NOMO-1 treated with dmso at 0.1 percent for 144 hours (cell line): ENCODE measurements around the gene ZNF445.
"Not testable (repeated sequence)": the region's sequence is repeated elsewhere in the genome, so short reads cannot be mapped to it uniquely, and the experiment has no call there.

Experiments
- DNase-seq: peaks from one replicate; lab custom pipeline; 2025; ENCODE audit not compliant: unreplicated experiment; lab: John Stamatoyannopoulos, UW

ZNF445 gene

DNA sequence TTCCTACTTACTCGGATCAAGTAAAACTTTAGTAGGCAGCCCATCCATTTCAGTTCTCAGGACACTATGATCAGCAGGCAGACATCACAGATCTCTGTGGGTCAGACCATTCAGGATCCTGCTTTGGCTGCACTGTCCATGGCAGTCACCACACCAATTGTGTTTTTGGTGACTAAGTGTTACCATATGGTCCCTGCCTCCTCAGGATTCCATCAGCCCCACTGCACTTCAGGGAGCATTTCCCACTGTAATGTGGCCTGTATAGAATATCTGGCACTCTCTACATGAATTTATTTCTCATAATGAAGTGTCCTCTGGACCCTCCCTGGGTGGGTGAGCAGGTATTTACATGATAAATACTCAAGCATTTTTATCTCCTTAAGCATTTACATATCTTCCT, 41.3 kb downstream of the ZNF445 start:
- no peak for DNase-seq

DNA sequence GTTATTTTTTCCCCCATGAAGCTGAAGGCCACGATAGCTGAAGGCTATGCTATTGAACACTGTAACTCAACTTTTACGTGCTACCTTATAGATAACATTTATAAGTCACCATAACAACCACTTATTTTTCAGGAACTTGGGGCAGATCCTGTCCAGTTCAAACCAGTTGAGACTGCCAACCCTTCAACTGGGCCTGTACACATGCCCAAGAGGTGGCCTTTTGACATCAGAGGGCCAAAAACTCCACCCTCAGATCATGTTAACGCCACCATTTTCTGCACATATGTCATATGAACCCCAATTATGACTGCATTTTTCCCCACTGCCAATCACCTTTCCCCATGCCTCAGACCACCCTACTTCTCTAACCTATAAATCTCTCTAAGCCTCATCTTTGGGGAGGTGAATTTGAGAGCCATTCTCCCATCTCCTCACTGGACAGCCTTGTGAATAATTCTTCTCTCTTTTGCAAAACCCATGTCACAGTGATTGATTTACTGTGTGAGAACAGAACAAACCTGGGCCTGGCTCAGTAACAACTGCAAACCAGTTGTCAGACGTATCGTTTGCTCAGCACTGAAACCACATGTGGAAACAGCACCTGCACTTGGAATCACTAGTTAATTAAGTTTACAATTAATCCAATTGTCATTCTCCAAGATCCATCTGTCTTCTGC, 42.5 kb downstream of the ZNF445 start:
- no peak for DNase-seq

DNA sequence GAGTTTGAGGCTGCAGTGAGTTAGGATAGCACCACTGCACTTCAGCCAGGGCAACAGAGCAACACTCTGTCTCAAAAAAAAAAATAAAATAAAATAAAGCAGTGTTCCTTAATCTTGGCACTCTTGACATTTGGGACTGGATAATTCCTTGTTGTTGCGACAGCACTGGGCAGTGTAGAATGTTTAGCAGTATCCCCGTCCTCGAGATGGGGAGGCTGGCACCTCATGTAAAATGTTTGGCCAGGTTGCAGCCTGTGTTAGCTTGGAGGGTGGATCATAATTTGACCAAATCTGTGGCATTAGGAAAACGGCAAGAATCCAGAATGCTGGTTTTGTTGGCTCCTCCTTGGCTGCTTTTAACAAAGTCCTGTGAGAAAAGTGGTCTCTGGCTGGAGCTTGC, 47.0 kb downstream of the ZNF445 start:
- no peak for DNase-seq

DNA sequence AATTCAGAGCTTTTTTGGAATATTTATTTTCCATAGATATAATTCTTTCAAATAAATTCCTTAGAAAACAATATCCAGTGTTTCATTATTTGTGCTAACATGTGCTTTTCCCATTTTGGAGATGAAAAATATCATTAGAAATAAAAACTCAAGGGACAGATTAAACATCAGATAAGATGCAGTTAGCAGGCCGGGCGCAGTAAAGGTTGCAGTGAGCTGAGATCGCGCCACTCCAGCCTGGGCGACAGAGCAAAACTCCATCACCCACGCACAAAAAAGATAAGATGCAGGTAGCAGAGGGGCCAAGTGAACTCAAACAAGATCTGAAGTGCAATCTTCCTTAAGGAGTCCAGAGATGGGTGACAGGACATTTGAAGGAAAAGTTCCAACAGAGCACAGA, 48.0 kb downstream of the ZNF445 start:
- no peak for DNase-seq

DNA sequence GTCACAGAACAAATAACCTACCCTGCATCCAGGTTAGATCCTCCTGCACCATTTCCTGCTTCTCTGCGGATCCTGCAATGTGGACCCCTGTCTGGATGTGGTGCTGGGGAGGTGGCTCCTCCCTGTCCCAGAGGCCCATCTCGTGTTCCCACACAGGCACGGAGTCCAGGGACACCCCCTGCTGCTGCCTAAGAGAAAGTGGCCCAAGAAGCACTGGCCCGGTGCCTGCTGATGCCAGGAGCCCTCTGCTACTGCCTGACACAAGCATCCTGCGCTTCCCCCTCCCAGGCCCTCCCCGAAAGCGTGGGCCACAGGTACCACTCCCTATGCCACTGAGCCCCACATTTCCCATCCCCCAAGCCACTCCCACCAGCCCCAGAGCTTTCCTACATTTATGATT, 48.6 kb downstream of the ZNF445 start:
- DNase-seq = no peak

DNA sequence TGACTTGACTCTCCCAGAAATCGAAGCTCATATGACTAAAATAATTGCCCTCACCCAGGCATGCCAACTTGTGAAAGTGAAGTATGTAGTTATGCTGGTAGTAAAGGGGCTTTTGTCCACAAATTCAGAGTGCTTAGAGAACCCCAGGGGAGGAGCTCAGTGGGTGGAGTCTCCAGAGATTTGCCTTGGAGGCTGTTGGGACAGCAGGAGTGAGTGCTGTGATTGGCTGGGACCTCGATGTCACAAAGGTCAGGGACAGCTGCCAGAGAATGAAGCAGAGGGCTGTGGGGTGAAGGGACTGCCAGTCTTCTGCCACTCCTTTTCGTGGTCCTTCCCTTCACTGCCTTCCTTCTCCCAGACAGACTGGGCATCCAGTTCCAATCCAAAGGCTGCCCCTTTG, 49.8 kb downstream of the ZNF445 start:
- no peak for DNase-seq

DNA sequence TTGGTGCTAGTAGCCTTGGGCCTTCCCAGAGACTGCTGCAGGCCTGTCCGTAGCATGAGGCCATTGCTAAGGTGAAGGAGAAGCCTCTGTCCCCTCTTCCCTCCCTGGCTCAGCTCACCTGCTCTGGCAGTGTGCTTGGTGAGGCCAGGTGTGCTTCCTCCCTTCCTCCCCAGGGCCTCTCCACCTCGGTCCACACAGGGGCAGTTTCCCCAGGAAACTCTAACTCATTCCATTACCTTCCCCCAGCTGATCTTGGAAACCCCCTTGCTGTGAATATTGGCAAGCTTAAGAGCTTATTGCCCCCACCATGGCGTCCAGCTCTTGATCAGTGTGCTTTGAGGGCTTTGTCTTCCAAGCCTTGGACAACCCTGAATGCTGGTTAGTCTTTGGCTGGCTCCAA, 52.7 kb downstream of the ZNF445 start:
- no peak for DNase-seq

DNA sequence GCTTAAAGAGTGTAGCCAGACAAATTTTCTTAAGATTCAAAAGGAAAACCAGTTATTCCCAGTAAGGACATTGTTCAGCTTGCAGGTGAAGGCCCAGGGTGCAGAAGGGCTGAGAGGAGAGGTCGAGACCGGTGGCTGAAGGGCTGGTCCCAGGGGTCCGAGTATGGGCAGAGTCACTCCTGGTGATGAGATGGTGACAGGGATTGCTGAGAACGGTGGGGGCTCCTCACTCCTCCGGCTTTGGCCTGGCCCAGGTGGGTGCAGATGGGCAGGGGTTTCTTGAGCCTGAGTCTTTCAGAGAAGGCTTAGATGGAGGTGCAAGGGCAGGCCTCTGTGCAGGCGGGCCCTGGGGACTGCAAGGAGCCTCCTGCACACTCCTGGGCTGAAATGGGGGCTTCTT, 56.2 kb downstream of the ZNF445 start:
- no peak for DNase-seq

DNA sequence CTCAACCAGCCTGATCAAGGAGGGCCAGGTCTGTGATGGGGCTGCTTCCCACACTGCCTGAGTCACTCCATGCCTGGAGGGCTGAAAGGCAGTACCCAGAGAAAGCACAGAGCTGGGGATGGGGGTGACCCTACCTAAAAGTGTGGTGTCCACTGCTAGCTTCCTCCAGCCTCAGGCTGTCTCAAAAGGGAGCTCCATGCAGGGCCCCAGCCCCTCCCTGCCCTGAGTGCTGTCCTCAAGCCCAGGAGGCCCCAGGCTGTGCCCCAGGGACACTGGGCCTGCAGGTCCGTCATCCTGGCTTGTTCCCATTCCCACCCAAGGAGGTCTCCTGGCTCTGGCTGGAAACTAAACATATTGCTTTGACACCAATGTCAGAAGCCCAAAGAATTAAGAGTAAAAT, 56.8 kb downstream of the ZNF445 start:
- no peak for DNase-seq

DNA sequence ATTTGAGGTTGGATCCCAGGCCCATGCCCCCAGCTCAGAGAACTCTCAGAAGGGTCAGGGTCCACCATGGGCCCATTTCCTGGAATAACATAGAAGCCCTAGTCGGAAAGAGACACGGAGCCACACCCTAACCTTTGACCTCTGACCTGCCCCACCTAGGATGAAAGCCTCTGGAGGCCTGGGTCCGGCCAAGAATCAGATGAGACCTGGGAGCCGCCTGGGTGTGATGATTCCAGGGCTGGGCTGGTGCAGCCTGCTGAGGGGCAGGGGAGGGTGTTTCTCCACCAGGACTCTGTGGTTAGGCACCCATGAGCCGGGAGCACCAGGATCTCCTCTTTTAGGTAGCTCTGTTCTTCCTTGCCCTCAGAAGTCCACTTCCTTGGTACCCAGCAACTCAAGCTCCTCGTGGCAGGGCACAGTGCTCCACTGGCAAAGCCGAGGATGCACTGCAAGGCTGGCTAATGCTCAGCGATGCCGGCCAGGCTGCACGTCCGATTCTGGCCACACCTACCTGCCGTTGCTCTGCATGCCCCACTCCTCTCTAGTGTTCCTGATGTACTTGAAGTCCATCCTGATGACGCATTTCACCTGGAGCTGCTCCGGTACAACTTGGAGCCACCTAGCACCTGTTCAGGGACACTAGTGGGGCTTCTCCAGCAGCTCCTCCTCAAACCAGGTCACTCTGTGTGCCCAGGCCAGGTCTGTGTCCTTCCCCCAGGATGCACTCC, 57.4 kb downstream of the ZNF445 start:
- no peak for DNase-seq

DNA sequence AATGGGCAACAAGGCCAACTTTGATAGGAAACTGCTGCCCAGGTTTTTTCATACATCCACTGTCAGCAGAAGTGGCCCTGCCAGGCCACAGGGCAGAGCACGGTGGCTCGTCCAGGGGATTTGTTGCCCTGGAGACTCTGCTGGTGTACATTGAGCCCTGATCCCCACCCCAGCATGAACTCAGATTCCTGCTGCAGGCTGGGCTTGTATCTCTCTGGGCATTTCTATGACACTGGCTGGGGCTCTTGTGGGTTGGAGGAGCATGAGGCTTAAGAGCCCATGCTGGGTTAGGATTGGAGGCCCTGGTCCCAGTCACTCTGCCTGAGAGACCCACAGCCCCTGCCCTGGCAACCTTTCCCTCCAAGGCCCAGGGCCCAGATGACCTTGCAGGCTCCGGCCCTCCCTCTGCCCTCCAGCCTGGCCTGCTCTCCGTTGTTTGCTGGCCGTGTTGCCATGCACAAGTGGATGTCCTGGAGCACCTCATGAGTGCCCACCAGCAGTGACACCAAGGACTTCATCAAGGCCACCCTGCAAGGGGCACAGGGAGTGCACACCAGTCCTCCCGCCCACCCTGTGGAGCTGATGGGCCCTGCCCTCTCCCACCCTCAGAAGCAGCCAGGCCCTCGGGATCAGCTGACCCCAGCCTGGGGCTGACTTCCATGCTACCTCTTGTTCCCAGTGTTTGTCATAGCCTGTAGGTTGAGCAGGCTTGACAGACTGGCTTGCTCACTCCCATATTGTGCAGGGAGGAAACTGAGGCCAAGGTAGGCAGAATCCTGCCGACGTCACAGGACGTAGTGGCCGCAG, 58.2 kb downstream of the ZNF445 start:
- DNase-seq = no peak

DNA sequence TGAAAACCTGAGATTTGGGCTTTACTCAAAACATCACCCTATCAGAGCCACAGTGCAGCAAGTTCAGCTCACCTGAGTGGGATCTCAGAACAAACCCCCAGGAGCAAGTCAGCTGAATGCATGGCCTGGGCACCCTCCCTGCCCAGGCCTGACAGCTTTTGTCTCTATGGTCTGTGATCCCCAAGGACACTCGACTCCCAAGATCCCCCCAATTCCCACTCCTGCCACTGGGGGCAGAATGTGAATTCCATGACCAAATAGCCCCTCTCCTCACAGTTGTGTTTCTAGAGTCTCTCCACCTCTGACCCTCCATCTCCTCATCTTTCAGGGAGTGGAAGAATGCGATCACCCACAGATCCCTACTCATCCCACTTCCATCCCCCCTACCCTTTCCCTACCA, 58.9 kb downstream of the ZNF445 start:
- DNase-seq = no peak

DNA sequence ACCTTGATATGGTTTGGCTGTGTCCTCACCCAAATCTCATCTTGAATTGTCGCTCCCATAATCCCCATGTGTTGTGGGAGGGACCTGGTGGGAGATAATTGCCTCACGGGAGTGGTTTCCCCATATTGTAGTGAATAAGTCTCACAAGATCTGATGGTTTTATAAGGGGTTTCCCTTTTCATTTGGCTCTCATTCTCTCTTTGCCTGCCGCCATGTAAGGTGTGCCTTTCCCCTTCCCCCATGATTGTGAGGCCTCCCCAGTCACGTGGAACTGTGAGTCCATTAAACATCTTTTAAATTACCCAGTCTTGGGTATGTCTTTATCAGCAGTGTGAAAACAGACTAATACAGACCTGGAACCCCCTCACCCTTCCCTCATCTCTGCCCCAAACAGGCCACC, 59.4 kb downstream of the ZNF445 start:
- DNase-seq = not testable (repeated sequence)

DNA sequence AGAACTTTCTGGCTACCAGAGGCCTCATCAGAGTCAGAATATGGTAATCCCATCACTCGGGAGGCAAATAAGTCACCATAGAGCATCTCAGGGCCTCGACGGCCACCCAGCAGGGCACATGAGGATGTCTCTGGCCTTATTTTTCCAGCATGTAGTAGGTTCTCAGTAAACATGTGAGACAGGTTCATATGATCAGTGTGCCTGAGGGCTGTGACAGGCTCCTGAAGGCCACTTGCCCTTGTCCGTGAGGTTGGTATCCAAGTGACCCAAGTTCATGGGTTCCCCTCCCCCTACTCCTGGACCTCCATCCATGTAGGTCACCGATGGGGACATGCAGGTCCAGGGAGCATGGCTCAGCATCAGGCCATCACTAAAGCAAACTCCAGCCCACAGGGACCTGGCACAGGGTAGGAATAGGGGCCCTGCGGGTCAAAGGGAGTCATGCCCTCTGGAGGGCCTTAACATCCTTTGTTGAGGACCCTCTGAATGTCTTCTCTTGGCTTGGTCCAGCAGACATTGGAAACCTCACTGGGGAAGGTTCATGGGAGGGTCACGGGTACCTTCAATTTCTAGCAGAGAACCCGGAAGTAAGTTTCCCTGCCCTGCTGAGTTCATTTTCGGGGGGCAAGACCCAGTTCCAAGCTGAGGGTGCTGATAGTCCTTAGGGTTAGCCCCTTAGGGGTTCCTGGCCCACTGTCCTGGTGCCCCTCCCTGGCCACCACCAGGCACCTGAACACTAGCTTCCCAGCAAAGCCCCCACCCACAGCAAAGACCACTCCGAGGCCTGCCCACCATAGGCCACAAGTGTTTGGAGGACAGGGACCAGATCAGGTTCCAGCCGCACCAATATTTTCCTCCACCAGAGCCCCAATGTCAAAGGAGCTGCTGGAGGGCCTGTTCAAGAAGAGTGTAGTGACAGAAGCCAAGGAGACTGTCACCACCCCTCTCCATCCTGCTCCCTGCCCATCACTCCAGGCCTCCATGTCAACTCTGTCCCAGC, 61.1 kb downstream of the ZNF445 start:
- DNase-seq = no peak

DNA sequence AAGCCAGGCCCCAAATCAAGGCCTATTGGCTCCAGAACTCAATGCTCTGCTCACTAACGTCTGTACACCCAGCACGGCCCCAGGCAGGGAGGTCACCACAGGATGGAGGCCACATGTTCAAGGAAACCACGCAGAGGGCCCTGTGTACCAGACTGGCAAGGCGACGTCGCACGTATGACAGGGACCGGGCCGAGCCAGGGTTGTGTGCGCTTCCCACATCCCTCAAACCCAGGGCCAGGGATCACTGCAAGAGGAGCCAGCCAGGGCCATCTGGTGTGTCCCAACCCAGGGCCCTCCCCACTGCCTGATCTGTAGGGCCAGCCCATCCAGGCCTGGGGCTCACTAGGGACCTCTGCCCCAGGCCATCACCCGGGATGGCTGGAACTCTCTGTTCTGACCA, 62.0 kb downstream of the ZNF445 start:
- DNase-seq = no peak

DNA sequence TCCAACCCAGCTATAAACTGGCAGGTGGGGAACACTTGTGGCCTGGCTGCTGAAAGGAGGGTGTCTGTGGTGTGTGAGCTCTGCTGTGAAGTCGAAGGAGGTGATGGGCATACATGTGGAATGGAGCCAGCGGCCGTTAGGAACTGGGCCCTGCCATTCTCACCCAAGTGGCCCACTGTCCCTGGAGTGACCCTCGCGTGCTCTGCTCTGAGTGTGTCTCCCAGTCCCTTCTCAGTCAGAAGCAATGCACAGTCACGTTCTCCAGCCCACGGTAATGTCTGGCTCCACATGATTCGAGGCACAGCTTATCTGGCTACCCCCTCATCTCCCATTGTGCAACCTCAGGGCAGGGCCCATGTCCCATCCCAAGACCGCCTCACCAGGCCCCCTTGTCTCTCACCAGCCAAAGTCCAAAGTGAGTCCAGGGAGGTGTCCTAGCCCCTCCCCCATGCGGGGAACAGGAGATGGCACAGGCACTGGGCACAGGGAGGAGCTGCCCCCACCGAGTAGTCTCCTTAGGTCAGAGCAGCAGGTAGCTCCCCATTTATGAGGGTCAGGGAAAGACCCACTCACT, 62.9 kb downstream of the ZNF445 start:
- no peak for DNase-seq

DNA sequence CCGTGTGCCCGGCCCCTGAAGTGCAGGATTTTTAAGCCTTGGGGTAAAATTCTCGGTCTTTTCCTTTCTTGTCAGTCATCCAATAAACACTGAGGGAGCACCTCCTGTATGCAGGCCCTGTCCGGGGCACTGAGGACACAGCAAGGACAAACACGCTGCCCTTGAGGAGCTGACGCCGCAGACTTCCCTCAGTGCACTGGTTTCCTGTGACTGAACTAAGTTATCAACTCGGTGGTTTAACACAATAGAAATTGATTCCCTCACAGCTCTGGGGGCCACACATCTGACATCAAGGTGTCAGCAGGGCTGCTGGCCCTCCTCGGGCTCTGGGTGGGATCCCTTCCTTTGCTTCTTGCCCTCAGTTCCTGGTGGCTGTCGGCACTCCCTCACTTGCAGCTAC, 65.1 kb downstream of the ZNF445 start:
- DNase-seq = no peak

DNA sequence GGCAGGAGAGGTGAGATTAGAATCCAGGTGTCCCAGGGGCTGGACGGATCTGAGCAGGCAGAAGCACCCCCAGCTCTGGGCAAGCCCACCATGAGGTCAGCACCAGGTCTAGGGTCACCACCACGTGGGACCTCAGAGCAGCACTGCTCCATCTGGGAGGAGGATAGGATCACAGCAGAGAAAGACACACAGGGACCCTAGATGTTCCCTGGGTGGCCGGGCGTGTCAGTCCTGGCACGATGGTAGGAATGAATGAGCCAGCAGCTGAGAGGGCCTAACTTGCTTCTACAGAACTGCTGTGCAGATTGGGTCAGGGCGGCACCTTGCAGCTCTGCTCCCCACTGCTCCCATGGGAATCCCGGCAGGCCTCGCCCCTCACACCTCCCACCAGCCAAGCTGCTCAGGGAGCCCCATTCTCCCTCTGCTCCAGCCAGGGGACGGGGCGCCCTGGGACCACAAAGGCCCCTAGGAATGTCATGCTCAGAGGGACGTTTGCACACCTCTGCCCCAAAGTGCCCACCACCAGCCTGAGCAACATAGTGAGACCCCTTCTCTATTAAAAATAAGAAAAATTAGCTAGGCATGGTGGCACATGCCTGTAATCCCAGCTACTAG, 66.3 kb downstream of the ZNF445 start:
- no peak for DNase-seq

DNA sequence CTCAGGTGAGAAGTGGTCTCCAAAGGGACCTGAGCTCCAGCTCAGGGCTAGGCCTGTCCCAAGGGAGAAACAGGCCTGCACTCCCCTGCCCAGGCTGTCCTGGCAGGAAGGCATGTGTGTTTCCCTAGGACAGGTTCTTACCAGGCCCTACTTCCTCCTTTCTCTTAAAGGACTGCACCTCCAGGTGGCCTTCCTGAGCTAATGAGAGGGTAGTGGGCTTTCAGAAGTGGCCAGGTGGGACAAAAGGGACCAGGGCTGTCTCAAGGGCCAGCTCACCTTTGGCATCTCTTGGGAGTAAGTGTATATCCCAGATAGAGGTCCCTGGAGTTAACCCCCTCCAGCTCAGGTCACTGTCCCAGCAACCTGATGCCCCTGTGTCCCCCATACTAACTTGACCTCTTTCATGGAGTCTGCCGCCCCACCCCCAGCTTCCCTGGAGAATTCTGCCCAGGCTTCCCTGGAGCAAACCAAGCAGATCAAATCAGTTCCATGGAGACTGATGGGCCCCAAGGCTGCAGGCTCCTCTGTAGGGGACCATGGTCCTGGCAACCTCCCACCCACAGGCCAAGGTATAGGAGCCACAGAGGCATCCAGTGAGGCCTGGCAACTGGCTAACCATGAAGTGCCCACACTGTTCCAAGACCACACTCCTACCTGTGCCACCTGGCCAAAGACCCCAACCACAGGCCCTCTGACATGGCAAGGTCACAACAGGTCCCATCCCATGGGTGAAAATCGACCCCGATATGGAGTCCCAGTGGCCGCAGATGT, 67.6 kb downstream of the ZNF445 start:
- DNase-seq = no peak
